Myocyte (in vitro differentiated cells): ENCODE measurements around the gene PGLYRP4. TPM values are rescaled to one million over a fixed set of nuclear protein-coding genes. Genes with fewer than 3 reads are reported as not detected.

Source experiments
- DNase-seq: peaks from one replicate; pipeline ENCODE4 v3.0.0-alpha.2; 2012; ENCODE audit warnings: low read depth
- total RNA-seq: library from RNA; depleted of rRNA; stranded (reverse); fragments of >200 nt; gene quantifications from 2 replicates; pipeline ENCODE4 v1.2.3, GENCODE V29; 2014

Gene PGLYRP4
- total RNA-seq, 1 donor from 2014 or later, result not detected

DNA sequence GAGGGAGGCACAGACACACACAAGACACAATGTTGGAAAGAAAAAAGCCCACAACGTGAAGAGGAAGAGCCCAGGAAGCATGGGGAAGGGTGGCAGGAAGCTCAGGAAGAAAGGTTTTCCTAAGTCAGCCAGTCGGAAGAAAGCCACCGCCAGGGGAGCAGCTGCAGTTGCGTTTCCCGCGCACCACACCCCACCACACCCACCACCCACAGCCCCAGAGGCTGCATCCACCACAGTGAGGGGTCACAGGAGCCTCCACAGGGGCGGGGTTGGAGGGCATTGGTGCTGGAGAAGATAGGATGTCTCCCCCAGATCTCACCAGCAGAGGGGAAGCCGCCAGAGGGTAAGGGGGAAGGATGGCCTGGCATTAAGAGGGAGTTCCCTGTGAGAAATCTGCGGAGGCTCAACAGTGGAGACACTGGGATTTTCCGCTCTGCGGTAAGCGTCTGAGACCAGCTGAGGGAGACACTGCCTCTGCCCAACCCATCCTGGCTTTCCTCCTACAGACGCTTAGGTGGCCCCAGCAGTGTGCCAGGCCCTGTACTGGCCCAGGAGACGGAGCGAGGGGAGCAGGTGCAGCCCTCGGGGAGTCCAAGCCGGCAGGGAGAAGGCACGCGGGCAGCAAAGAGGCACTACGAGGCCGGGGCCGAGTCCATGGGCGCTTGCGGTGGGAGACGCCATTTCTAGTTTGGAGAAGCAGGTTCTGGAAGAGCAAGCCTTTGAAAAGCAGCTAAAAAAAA is 55.7 kb downstream of the PGLYRP4 start:
- no peak for DNase-seq

DNA sequence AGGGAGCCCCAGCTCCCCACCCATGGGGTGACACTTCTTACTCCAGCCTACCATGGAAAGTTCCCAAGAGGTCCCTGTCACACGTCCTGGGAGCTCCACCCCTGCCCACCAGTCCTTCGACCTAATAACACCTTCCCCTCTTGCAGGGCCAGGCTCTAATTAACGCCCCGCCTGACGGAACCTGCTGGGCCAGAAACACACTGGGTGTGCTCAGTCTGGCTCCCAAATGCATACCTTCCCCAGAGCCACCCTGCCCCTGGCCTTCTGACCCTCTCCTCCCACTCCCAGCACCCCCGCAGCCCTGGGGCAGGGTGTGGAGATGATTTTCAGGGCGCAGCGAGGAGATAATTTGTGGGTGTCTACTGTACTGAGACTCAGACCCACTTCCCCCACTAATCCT is 56.5 kb downstream of the PGLYRP4 start:
- no peak for DNase-seq

DNA sequence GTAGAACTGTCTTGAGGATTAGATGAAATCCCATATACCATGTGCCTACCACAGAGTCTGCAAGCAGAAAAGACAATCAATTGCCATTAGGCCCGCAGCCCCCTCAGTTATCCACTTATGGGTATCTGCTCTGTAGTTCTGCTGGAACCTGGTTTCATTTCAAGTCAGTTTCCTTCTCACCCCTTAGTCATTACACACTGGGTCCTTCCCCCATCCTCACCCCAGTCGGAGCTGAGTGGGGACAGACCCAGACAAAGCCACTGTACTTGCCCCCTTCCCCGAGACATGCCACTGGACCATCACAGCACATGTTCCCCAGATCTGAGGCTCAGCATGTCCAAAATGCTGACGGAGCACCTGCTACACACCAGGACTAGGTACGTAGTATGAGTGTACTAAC is 57.1 kb downstream of the PGLYRP4 start:
- DNase-seq, result no peak

DNA sequence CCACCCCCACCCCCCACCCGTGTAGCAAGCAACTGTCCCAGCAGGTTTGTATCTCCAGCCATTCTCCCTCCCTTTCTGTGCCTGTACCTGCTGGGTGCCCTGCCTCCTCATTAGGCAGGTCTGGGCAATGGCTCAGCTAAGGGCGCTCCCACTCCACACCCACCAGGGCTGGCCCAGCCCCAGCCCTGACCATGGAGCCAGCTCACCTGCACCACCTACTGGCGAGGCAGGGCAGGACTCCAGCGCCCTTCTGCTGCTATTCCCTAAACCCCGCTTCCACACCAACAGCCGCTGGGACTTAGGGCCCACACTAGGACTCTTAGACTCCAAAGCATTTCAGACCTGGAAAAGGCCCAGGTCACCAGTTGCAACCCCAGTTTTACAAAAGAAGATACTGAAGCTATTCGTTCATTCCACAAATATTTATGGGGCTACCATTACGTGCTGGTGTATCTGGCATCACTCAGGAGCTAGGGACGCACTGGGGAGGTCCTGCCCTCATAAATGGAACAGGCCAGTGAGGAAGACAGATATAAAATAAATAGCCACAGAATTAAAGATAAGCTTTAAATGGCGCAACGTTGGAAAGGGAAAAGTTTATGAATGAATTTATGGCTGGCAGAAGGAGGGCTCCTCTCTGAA is 59.9 kb downstream of the PGLYRP4 start:
- no peak for DNase-seq

Other genes with a start within 250 kb of the PGLYRP4 start
- gene SPRR2F, start 235.3 kb downstream of the PGLYRP4 start, total RNA-seq, result not detected in 2 replicates
- gene SPRR2G, start 198.0 kb downstream of the PGLYRP4 start, total RNA-seq, result not detected in 2 replicates
- not detected in 2 replicates for gene LELP1, start 145.4 kb downstream of the PGLYRP4 start, total RNA-seq
- gene PRR9, start 131.3 kb downstream of the PGLYRP4 start, total RNA-seq, result not detected in 2 replicates
- gene LORICRIN, start 89.2 kb downstream of the PGLYRP4 start, total RNA-seq, result not detected in 2 replicates
- not detected in 2 replicates for gene PGLYRP3, start 35.9 kb downstream of the PGLYRP4 start, total RNA-seq
- not detected in 2 replicates for gene S100A9, start 9.0 kb upstream of the PGLYRP4 start, total RNA-seq
- not detected in 2 replicates for gene S100A12, start 26.8 kb upstream of the PGLYRP4 start, total RNA-seq
- gene S100A8, start 42.2 kb upstream of the PGLYRP4 start, total RNA-seq, result not detected in 2 replicates
- gene S100A7A, start 67.7 kb upstream of the PGLYRP4 start, total RNA-seq, result not detected in 2 replicates
- not detected in 2 replicates for gene S100A7, start 111.8 kb upstream of the PGLYRP4 start, total RNA-seq
- gene S100A6, start 187.2 kb upstream of the PGLYRP4 start, total RNA-seq, result 423 and 449 TPM in 2 replicates
- 2.5 and 2.9 TPM in 2 replicates for gene S100A5, start 192.1 kb upstream of the PGLYRP4 start, total RNA-seq
- gene S100A4, start 197.0 kb upstream of the PGLYRP4 start, total RNA-seq, result 757 and 902 TPM in 2 replicates
- gene S100A3, start 200.4 kb upstream of the PGLYRP4 start, total RNA-seq, result 7.8 and 10.8 TPM in 2 replicates
- gene S100A2, start 217.0 kb upstream of the PGLYRP4 start, total RNA-seq, result 6.4 and 7.1 TPM in 2 replicates